GM21529 (cell line): ENCODE measurements around the gene DHODH.

Source experiments
- ATAC-seq: cut with Tn5 transposase; IDR thresholded peaks from one replicate; pipeline ENCODE4 v1.9.1; 2021; ENCODE audit not compliant: unreplicated experiment

Gene DHODH

DNA sequence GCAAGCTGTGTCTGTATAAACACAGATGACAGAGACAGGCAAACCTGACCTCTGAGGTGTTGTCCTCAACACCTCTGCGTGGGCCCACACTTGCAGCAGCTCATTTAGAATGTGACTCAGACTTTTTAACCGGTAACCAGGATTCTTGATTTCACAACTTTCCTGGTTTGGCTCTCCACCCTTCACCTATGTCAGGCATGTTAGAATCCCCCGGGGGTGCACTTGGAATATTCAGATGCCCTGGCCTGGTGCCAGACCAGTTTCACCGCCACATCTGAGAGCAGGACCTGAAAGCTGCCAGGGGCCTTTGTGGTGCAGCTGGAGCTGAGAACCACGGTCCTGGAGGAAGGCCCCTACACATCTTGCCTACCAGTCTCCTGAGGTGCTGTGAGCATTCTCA lies 4.8 kb downstream of the DHODH start:
- ATAC-seq = no peak

GRCh38 chr16:72013888-72014581 lies 5.5 kb downstream of the DHODH start:
- no peak for ATAC-seq

DNA sequence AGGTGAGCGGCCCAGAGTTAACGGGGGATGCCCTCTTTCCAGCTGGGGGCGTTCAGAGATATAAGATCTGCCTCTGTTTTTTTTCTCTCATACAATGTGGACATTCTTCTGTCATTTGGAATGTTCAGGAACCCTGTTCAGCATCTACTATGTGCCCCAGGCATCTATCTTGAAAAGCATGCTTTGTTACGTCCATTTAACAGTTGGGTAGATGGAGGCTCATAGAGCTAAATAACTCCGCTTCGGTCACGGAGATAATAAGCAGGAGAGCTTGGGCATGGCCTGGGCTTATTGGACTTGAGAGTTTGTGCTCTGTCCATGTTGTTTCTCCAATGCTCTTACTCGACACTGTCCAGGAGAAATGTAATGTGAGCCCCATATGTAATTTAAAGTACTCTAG lies 6.1 kb downstream of the DHODH start:
- ATAC-seq = no peak

GRCh38 chr16:72015124-72015523 lies 6.6 kb downstream of the DHODH start:
- no peak for ATAC-seq

DNA sequence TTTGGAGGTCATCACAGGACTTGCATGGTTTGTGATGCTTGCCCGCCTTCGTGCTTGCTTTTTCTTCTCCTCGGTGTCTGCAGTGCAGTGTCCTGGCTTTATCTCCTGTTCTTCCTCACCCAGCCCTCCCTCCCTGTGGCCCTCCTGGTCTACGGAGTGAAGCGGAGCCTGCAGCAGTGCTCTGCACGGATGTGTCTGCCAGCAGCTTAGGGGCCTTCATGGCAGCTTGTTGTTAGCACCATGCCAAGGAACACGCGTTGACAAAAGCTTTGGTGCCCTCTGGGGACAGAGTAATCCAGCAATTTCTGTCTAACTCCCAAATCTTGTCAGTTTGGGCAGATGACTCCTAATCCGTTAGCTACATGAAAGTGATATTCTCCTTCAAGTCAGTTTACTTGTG lies 9.9 kb downstream of the DHODH start:
- ATAC-seq = no peak

- no peak for ATAC-seq
Measured at GRCh38 chr16:72021043-72021442, 12.5 kb downstream of the DHODH start.

DNA sequence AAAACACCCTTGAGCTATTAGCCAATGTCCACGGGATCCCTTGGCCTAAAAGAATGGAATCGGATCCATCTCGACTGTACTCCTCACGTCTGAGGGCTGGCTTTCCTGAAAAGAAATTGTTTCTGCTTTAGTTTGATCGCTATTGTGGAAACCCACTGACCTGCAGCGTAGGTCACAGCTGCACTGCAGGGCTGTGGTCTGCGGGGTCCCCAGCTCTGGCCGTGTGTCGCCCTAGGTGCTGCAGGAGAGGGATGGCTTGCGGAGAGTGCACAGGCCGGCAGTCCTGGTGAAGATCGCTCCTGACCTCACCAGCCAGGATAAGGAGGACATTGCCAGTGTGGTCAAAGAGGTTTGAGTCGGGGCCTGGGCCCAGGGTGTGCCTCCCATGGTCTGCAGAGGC lies 13.6 kb downstream of the DHODH start:
- no peak for ATAC-seq

- no peak for ATAC-seq
Measured at GRCh38 chr16:72023962-72024361, 15.4 kb downstream of the DHODH start.

DNA sequence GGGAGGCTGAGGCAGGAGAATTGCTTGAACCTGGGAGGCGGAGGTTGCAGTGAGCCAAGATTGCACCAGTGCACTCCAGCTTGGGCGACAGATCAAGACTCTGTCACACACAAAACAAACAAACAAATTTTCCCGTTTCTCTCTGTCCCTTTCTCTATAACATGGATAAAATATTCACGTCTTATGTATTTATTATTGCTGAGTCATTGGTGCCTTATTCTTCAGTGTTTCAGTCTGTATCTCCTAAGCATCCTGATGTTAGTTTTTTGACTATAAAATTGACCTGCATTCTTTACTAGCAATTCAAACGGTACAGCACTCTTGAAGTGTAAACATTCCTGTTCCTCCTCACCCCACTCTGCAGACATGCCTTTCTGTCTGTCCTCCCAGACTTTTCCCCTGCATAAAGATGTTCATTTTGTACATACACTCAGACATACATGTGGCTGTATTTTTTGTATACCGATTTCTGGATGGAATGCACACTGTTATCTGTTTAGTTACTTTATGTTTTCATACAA lies 16.4 kb downstream of the DHODH start:
- ATAC-seq = no peak

- ATAC-seq = no peak
Measured at GRCh38 chr16:72025404-72026114, 17.0 kb downstream of the DHODH start.

GRCh38 chr16:72027669-72028378 lies 19.3 kb downstream of the DHODH start:
- ATAC-seq = no peak

DNA sequence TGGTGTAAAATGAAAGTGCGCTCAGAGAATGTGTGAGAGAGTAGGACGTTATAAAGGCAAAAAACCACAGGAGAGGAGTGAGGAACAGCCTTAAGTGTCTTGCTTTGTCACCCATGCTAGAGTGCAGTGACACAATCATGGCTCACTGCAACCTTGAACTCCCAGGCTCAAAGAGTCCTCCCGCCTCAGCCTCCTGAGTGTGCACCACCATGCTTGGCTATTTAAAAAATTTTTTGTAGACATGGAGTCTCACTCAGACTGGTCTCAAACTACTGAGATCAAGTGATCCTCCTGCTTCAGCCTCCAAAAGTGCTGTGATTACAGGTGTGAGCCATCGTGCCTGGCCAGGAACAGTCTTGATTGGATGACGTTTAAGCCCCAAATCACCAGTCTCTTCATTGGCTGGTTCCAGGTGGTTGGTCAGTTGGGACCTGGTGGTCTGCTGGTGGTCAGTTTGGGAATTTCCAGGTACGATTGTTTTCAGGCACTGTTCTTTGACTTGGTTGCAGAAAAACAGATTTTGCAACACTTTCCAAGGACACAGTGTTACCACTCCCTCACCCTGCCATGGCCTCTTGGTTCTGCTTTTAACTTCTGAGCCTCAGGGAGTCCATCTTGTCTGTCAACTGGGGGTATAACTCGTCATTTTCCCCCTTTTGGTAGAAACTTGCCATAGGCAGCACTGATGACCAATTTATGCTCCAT lies 21.2 kb downstream of the DHODH start:
- ATAC-seq = no peak

- ATAC-seq = no peak
Measured at GRCh38 chr16:72033437-72033836, 24.9 kb downstream of the DHODH start.

DNA sequence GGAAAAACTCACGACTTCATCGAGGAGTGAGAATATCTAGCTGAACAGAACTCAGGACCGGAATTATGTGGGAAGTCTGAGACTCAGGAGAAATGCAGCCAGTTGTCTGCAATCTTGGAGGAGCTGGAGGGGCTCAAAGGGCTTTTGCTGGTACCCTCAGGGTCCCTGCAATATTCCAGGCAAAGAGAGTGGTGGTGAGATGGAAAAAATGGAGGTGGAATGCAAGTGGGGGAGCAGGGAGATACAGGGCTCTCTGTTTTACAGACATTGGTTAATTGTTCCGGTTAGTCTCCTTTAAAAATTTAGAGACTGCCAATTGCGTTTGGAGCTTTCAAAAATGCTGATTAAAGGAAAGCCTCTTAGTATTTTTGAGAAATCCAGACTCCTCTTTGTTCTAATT lies 27.6 kb downstream of the DHODH start:
- ATAC-seq = no peak

DNA sequence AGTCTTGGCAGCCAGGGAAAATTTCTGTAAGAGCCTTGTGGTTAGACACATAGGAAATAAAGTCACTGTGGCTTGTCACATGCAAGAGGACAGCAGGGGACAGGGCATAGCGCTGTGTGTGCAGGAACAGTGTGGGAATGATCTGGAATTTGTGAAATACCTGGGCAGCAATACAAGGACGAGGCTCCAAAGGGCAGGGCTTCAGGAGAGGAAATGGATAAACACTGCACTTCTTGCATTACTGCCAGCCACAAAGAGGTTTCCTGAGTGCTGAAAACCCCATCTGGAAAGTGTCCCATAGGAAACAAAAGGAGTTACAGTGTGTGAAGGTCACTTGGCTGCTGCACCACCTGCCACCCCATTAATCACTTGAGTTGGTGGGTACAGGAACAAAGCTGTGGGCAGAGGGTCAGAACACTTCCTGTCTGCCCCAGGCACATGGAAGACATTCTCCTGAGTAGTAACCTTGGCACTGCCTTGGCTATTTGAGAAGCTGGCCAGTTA lies 33.7 kb downstream of the DHODH start:
- no peak for ATAC-seq

DNA sequence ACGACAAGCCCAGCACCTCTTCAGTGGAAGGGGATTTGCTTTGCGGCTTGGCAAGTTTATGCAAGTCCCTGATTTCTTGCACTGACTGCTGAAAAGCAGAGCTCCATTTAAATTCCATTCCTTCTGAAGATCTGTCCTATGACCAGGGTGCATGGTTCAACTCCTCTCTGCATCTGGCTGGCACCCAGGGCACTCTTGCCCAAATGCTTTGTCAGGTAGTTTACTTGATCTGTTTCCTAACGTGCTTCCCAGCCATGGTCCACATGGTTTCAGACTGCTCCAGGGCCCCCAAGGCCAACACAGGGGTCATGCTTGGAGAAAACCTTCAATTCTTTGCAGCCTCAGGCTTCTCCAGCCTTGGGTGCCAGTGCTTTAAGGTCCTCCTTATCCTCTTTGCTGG lies 34.5 kb downstream of the DHODH start:
- no peak for ATAC-seq

GRCh38 chr16:72043539-72043938 lies 35.0 kb downstream of the DHODH start:
- no peak for ATAC-seq

DNA sequence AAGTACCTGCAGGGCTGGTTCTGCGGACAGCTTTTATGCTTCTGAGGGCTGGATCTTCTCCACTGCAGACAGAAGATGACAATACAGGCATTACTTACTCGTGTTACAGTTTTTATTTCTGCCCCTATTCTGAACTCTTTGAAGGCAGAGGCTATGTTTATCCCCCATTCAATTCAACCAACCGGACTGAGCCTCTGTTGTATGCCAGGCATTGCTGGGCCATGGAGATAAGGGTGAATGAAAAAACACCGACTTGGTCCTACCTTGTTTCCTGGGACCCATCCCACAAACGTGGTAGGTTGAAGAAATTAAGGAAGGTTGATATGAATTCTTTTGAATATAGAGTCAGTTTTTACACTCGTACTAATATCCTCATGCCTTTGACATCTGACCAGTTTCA lies 35.8 kb downstream of the DHODH start:
- no peak for ATAC-seq

DNA sequence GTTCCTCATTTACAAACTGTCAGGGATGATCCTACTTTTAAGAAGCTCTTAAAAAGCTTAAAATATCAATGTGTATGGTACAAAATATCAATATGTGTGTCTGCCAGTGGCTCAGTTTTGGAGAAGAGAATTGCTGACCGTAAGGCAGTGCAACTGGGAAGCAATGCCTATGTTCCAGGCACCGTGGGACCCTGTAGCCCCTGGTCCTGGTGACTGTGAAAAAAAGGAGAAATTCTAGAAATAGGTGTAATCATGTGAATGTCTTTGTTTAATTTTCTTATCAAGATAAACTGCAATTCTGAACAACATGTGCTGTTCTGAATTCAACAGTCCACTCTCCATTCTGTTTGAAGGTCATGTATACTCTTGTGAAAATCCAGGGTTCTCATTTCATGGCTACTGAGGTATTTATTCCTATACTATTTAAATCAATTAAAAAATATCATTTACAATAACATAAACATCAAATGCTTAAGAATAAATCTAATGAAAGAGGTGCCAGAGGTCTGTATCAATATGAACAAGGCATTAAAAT lies 36.3 kb downstream of the DHODH start:
- ATAC-seq = no peak

DNA sequence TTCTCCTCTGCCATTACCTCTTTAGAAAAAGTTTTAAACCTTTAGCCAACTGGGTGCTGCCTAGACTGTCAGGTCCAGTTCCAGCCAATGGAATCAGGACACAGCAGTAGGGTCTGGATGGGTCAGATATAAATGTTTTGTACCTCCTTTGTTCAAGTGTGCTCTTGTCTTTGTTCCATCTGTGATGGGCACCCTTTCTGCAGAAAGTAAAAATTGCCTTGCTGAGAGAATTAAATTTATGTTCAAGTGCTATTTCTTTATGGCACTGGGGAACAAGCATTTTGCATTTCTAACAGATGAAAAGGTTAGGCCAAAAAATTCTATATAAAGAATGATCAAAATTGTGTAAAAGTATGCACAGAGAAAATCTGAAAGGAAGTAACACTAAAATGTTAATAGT lies 40.6 kb downstream of the DHODH start:
- no peak for ATAC-seq
